Subcutaneous adipose tissue (tissue), 4 donors: Measurements from ENCODE around the gene RHOF. TPM values are rescaled to one million over a fixed set of nuclear protein-coding genes. Genes with fewer than 3 reads are reported as not detected.

Experiments
- CTCF ChIP-seq: fragments of 450-650 bp; IDR thresholded peaks from one replicate; pipeline ENCODE4 v1.5.1; 2016; ENCODE audit warnings: low read depth, mild to moderate bottlenecking, control low read depth, antibody characterized with exemption, moderate library complexity
- total RNA-seq, 4 donors: library from RNA; depleted of rRNA; stranded (reverse); fragments of >200 nt; gene quantifications; one replicate each; pipeline ENCODE4 v1.1.0, GENCODE V29; 2016

RHOF gene
- total RNA-seq, 4 donors from 2014 or later: 1.6 to 17.0 (median 11.4) TPM

GRCh38 chr12:121793838-121794533 lies 498 bp upstream of the RHOF start:
- TF ChIP-seq CTCF: no peak

- no peak for TF ChIP-seq CTCF
Measured at GRCh38 chr12:121792607-121793439, 665 bp downstream of the RHOF start.

GRCh38 chr12:121791671-121792551 lies 1.6 kb downstream of the RHOF start:
- no peak for TF ChIP-seq CTCF

- no peak for TF ChIP-seq CTCF
Measured at GRCh38 chr12:121789800-121790728, 3.4 kb downstream of the RHOF start.

- TF ChIP-seq CTCF: no peak
Measured at GRCh38 chr12:121789233-121789781, 4.2 kb downstream of the RHOF start.

- TF ChIP-seq CTCF: no peak
Measured at GRCh38 chr12:121788176-121788818, 5.2 kb downstream of the RHOF start.
